GM12878 (cell line): Measurements from ENCODE around the gene TIMM10. TPM values are rescaled to one million over a fixed set of nuclear protein-coding genes. Genes with fewer than 3 reads are reported as not detected.

ENCODE experiments used
- ATAC-seq: fragments of 200-7000 bp; cut with Tn5 transposase; 3 replicates; pipeline ENCODE4 v1.9.1; 2020; ENCODE audit warnings: mild to moderate bottlenecking, moderate library complexity
- BruUV-seq: library from RNA; stranded (reverse); fragments of 400-500 nt; replicated peaks from 2 replicates; lab custom pipeline; 2021; lab: Mats Ljungman, UMichigan
- CTCF ChIA-PET: fragments of 300-600 bp; sonication (Branson Sonifier 250); formaldehyde crosslinking; extraction: SDS; loops from one replicate; lab custom pipeline; 2021; ENCODE audit warnings: inconsistent platforms; lab: Yijun Ruan, JAX
- POLR2A ChIA-PET: fragments of 350-600 bp; formaldehyde crosslinking; extraction: SDS; loops from one replicate; lab custom pipeline; 2021; ENCODE audit warnings: inconsistent platforms; lab: Charles Lee
- RAD21 ChIA-PET: fragments of 300-600 bp; sonication (Branson Sonifier 250); formaldehyde crosslinking; loops from one replicate; lab custom pipeline; 2023; ENCODE audit warnings: antibody characterized with exemption; ENCODE audit not compliant: unreplicated experiment; lab: Charles Lee
- SMC1A ChIA-PET: fragments of 300-600 bp; sonication (Branson Sonifier 250); formaldehyde crosslinking; loops from one replicate; lab custom pipeline; 2023; ENCODE audit not compliant: unreplicated experiment, uncharacterized antibody; lab: Charles Lee
- DNase-seq: peaks from one replicate; pipeline ENCODE4 v3.0.0-alpha.2; 2011; ENCODE audit warnings: low read depth, low spot score
- FAIRE-seq: peaks from 3 replicates; lab custom pipeline; 2011; peaks lifted over from hg19 to GRCh38; lab: Jason Lieb, UNC
- H2AFZ ChIP-seq: 2 replicates; pipeline ENCODE4 v1.6.0; 2011; ENCODE audit warnings: low read depth, low read length, control low read depth; ENCODE audit not compliant: control insufficient read depth
- H3K27ac ChIP-seq: 2 replicates; pipeline ENCODE4 v1.5.1; 2011; ENCODE audit warnings: control low read depth; ENCODE audit not compliant: control insufficient read depth, insufficient read depth
- H3K27me3 ChIP-seq, 2 experiments: replicated peaks in 1 of 2; 2 replicates each; pipeline versions ENCODE4 v1.6.0 to v1.6.1; 2011; ENCODE audit warnings: low read length in 1 of 2; ENCODE audit not compliant: control insufficient read depth in 2 of 2, insufficient read depth in 2 of 2
- H3K36me3 ChIP-seq, 2 experiments: 2 replicates each; pipeline ENCODE4 v1.5.1; 2011; ENCODE audit warnings: low read length in 1 of 2; ENCODE audit not compliant: control insufficient read depth in 2 of 2, insufficient read depth in 2 of 2
- H3K4me1 ChIP-seq: 2 replicates; pipeline ENCODE4 v1.6.1; 2011; ENCODE audit warnings: mild to moderate bottlenecking, low read length, moderate library complexity, mixed read lengths; ENCODE audit not compliant: control insufficient read depth, insufficient read depth
- H3K4me2 ChIP-seq: 2 replicates; pipeline ENCODE4 v1.6.0; 2011; ENCODE audit warnings: control low read depth; ENCODE audit not compliant: control insufficient read depth, insufficient read depth
- H3K4me3 ChIP-seq: fragments of 200-600 bp; sonication (generic); 2 replicates; pipeline ENCODE4 v1.5.1; 2016
- H3K79me2 ChIP-seq: 2 replicates; pipeline ENCODE4 v1.6.0; 2011; ENCODE audit warnings: low read length; ENCODE audit not compliant: control insufficient read depth, insufficient read depth
- H3K9ac ChIP-seq: 2 replicates; pipeline ENCODE4 v1.8.0; 2011; ENCODE audit warnings: low read length, control low read depth, mixed read lengths; ENCODE audit not compliant: control insufficient read depth, insufficient read depth
- H3K9me3 ChIP-seq: replicated peaks from 3 replicates; pipeline ENCODE4 v1.5.1; 2011; ENCODE audit warnings: mild to moderate bottlenecking, low read length; ENCODE audit not compliant: control insufficient read depth, insufficient read depth
- H4K20me1 ChIP-seq: 2 replicates; pipeline ENCODE4 v1.6.0; 2011; ENCODE audit not compliant: control insufficient read depth, insufficient read depth
- CBX5 ChIP-seq: sonication (generic); IDR thresholded peaks from 2 replicates; pipeline ENCODE4 v1.6.1; 2016; ENCODE audit warnings: low read depth, moderate library complexity, mild to moderate bottlenecking, inconsistent platforms
- E2F4 ChIP-seq: IDR thresholded peaks from 2 replicates; pipeline ENCODE4 v1.6.1; 2012; ENCODE audit warnings: low read depth, low read length, improper control_type of control experiment
- IKZF1 ChIP-seq: fragments of 450-650 bp; conservative IDR thresholded peaks from 2 replicates; pipeline ENCODE4 v1.6.1; 2017; ENCODE audit warnings: antibody characterized with exemption, mild to moderate bottlenecking
- LARP7 ChIP-seq: fragments of 450-650 bp; IDR thresholded peaks from 2 replicates; pipeline ENCODE4 v1.6.1; 2017; ENCODE audit warnings: mild to moderate bottlenecking
- MLLT1 ChIP-seq: fragments of 450-650 bp; IDR thresholded peaks from 2 replicates; pipeline ENCODE4 v1.6.1; 2016; ENCODE audit warnings: mild to moderate bottlenecking
- RBBP5 ChIP-seq: fragments of 200-600 bp; sonication (generic); conservative IDR thresholded peaks from 2 replicates; pipeline ENCODE4 v1.6.1; 2016
- SKIL ChIP-seq: fragments of 450-650 bp; IDR thresholded peaks from 2 replicates; pipeline ENCODE4 v1.6.1; 2017; ENCODE audit warnings: mild to moderate bottlenecking, low read depth, inconsistent platforms; ENCODE audit not compliant: poor library complexity, severe bottlenecking
- SMAD5 ChIP-seq: IDR thresholded peaks from 2 replicates; pipeline ENCODE4 v1.6.1; 2016; ENCODE audit warnings: antibody characterized with exemption, low read depth
- WGBS: methylation state at CpG from one replicate; pipeline ENCODE4 v1.1.6; 2016; ENCODE audit warnings: low lambda C conversion rate; ENCODE audit not compliant: insufficient replicate concordance, insufficient coverage; ENCODE audit errors: missing lambda C conversion rate; 5-methylcytosine and 5-hydroxymethylcytosine counted together
- in situ Hi-C: fragments of 300-500 bp; cut with MboI; formaldehyde crosslinking; loops from 9 replicates; pipeline ENCODE4 v1.14.3; 2018; ENCODE audit warnings: mixed read lengths
- intact Hi-C: fragments of 100-400 bp; cut with micrococcal nuclease; formaldehyde crosslinking; loops from one replicate; pipeline ENCODE4 v1.14.2; 2022; ENCODE audit not compliant: unreplicated experiment
- polyA plus RNA-seq, 11 experiments: library from polyadenylated mRNA; depleted of rRNA in 4 of 11; unstranded in 6 of 11; stranded (reverse) in 5 of 11; fragments of >200 nt; fragmentation: Nextera tagmentation in 4 of 11; fragmentation: Illumina TruSeq in 1 of 11; extraction: Ambion mirVana in 4 of 11; extraction: Trizol in 1 of 11; gene quantifications; 1 replicate in 1 of 11; 2 replicates in 10 of 11; pipeline versions ENCODE4 v1.2.1 to v1.2.3, GENCODE V29; 2011 to 2016; ENCODE audit warnings: inconsistent platforms in 2 of 11, missing spikeins in 2 of 11, low read depth in 1 of 11
- total RNA-seq, 4 experiments: library from RNA; depleted of rRNA in 3 of 4; stranded (reverse); fragments of >200 nt in 3 of 4; fragmentation: Illumina TruSeq in 1 of 4; extraction: Trizol in 1 of 4; gene quantifications; 2 replicates each; pipeline versions ENCODE4 v1.2.1 to v1.2.3, GENCODE V29; 2013 to 2021

The TIMM10 gene
- total and polyA plus RNA-seq, 10 of the 15 experiments (the other 5 are each of a cell fraction or from before 2014, with no cell fraction given): 148 to 898 (median 206) TPM

GRCh38 chr11:57481915-57482781 lies 48.4 kb downstream of the TIMM10 start (continued):
- TF ChIP-seq SKIL: no peak
- no peak for TF ChIP-seq LARP7
- TF ChIP-seq IKZF1: no peak

GRCh38 chr11:57481315-57481714 lies 49.2 kb downstream of the TIMM10 start:
- no peak for DNase-seq
- in situ Hi-C loops: loop anchor here (5.0 to 25.0 kb wide), 2 partner anchors 134 to 644 kb away; no protein-coding TSS in a partner anchor
- no peak overlapping the region for H3K4me2 ChIP-seq
- 44% methylated on average over 2 of the region's 2 CpGs for WGBS
- H3K9me3 ChIP-seq: no peaks in the 10 kb centered on the region
- H3K79me2 ChIP-seq: no peaks in the 10 kb centered on the region
- H3K9ac ChIP-seq: no peak overlapping the region
- no peak overlapping the region for H2AFZ ChIP-seq
- peaks cover 20% of the 10 kb centered on the region for H3K4me1 ChIP-seq
- H3K27me3 ChIP-seq: no peaks in the 10 kb centered on the region
- ChIA-PET SMC1A (interaction anchor here (0.7 to 7.9 kb wide), 4 partner anchors 24 to 163 kb away, joined by 3 to 95 read pairs (median 5); no protein-coding TSS in a partner anchor), CTCF (interaction anchor here (1.0 to 9.4 kb wide), 12 partner anchors 9 to 167 kb away, joined by 3 to 321 read pairs (median 14); partner anchors contain the start of genes RTN4RL2 and TIMM10), POLR2A (no interaction called here), RAD21 (interaction anchor here (1.7 to 5.4 kb wide), 3 partner anchors 24 to 160 kb away, joined by 3 to 79 read pairs (median 15); no protein-coding TSS in a partner anchor)
- H3K4me3 ChIP-seq: no peak overlapping the region
- H3K36me3 ChIP-seq: peaks cover 2% of the 10 kb centered on the region in 2 experiments; a peak in 2 of 4 replicates
- H4K20me1 ChIP-seq: no peaks in the 10 kb centered on the region
- no peak overlapping the region for H3K27ac ChIP-seq
- no peak for TF ChIP-seq RBBP5
- TF ChIP-seq E2F4: no peak
- no peak for TF ChIP-seq MLLT1
- no peak for TF ChIP-seq CBX5
- TF ChIP-seq SMAD5: no peak
- intact Hi-C loops: no loop called here
- ATAC-seq: no peak
- no TSS peak for BruUV-seq
- FAIRE-seq: no peak
